Ascending aorta (tissue), 2 donors: ENCODE data around the gene SYT6. TPM values are rescaled to one million over a fixed set of nuclear protein-coding genes. Genes with fewer than 3 reads are reported as not detected.

Experiments used
- DNase-seq, 2 donors: peaks; one replicate each; pipeline ENCODE4 v3.0.0-alpha.2; 2019; ENCODE audit warnings: low spot score in 2 of 2
- H3K27ac ChIP-seq, 2 donors: fragments of 200-600 bp; sonication (generic); one replicate each; pipeline ENCODE4 v1.5.1; 2016 to 2017; ENCODE audit warnings: mild to moderate bottlenecking in 1 of 2
- H3K27me3 ChIP-seq: fragments of 200-600 bp; sonication (generic); one replicate; pipeline ENCODE4 v1.5.1; 2017
- H3K36me3 ChIP-seq, 2 donors: fragments of 200-600 bp; sonication (generic); one replicate each; pipeline ENCODE4 v1.5.1; 2016
- H3K4me1 ChIP-seq, 2 donors: fragments of 200-600 bp; sonication (generic); one replicate each; pipeline ENCODE4 v1.5.1; 2016 to 2017; ENCODE audit warnings: mild to moderate bottlenecking in 1 of 2
- H3K4me3 ChIP-seq, 2 donors: fragments of 200-600 bp; sonication (generic); one replicate each; pipeline ENCODE4 v1.5.1; 2016 to 2017; ENCODE audit warnings: mild to moderate bottlenecking in 1 of 2
- H3K9me3 ChIP-seq, 2 donors: fragments of 200-600 bp; sonication (generic); one replicate each; pipeline ENCODE4 v1.5.1; 2016
- intact Hi-C: fragments of 100-400 bp; cut with DNase I; formaldehyde crosslinking; loops from one replicate; pipeline ENCODE4 v1.15.1; 2023
- total RNA-seq: library from RNA; depleted of rRNA; stranded (reverse); fragments of >200 nt; gene quantifications from one replicate; pipeline ENCODE4 v1.1.0, GENCODE V29; 2016
- TF ChIP-seq, protein P1 (sequence below), 3 experiments: fragments of 200-600 bp in 2 of 3; fragments of 450-650 bp in 1 of 3; sonication (generic) in 2 of 3; IDR thresholded peaks; one replicate each; pipeline ENCODE4 v1.5.1; 2016 to 2019; ENCODE audit warnings: antibody characterized with exemption in 3 of 3, mild to moderate bottlenecking in 1 of 3, moderate library complexity in 1 of 3

Gene SYT6
- total RNA-seq, 1 donor from 2014 or later, result not detected

DNA sequence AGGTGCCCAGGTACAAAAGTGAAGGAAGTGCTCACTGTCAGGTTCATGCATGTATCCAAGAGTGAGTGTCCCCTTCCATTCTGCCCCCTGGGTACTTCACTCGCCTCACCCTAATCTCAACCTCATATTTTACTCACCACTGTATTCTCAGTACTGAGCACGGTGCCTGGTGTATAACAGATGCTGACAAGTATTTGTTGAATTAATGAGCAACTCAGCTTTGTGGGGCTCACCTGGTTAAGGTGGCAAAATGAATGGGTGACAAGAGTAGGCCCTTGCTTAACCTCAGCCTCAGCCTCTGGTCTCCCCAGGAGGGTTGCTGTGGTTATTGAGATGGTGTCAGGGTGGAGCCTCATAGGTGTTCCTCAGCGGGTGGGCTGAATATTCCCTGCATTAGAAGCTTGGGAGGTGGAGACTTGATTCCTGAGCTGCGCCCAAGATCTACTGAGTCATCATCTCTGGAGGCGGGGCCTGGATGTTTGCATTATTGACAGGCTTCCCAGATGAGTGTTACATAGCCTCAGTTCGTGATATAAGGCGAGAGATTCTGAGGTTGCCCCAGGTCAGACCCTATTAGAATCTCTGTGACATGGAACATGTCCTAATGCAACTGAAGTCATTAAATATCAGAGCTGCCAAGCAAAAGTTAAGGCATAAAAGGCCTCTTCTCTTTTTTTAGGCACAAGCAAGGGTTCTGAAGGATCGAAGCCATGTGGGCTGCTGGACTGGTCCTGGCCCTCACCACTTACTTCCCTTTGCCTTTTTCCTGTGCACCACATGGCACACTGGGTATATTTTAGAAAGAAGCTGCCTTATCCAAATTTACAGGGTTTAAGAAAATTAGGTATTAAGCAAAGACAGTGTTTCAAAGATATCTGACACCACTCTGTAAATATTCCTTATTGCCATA, 39.2 kb downstream of the SYT6 start:
- Histone ChIP-seq H3K4me3 (no peak overlapping the region), H3K27me3 (no peaks in the 10 kb centered on the region), H3K27ac (no peak overlapping the region), H3K36me3 (no peaks in the 10 kb centered on the region), H3K9me3 (no peaks in the 10 kb centered on the region), H3K4me1 (no peaks in the 10 kb centered on the region)
- no peak for DNase-seq
- TF ChIP-seq, protein P1, sequence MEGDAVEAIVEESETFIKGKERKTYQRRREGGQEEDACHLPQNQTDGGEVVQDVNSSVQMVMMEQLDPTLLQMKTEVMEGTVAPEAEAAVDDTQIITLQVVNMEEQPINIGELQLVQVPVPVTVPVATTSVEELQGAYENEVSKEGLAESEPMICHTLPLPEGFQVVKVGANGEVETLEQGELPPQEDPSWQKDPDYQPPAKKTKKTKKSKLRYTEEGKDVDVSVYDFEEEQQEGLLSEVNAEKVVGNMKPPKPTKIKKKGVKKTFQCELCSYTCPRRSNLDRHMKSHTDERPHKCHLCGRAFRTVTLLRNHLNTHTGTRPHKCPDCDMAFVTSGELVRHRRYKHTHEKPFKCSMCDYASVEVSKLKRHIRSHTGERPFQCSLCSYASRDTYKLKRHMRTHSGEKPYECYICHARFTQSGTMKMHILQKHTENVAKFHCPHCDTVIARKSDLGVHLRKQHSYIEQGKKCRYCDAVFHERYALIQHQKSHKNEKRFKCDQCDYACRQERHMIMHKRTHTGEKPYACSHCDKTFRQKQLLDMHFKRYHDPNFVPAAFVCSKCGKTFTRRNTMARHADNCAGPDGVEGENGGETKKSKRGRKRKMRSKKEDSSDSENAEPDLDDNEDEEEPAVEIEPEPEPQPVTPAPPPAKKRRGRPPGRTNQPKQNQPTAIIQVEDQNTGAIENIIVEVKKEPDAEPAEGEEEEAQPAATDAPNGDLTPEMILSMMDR (IDR thresholded peaks at IDR 0.05), result no peak
- intact Hi-C loops, result no loop called here

DNA sequence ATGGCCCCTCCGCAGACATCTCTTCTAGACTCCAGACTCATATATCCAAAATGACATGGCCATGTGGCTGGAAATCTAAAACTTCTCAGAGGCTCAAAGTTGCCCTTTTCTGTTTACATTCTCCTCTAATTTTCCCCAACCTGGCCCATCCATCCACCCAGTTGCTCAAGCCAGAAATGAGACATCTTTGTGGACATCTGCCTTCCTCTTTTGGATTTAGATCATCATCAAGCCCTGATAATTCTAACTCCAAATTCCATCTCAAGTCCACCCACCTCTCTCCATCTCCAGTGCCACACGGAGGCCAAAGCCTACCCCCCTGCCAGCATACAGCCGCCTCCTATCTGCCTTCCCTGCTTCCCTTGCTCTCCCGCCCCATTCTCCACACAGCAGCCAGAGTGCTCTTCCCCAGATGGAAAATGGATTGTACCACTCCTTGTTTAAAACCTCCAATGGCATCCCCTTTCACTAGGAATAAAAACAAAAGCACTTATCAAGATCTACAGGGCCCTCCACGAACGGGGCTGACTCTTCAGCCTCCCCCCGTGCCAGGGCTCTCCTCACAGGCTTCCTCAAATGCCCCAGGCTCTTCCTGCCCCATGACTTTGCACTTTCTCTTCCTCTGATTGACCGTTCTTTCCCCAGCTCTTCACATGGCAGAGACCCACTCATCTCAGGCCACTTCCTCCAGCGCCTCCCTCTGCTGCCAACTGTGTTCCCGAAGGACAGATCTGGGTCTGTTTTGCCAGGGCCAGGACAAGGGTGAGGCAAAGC, 40.1 kb downstream of the SYT6 start:
- H3K4me1 ChIP-seq, result no peaks in the 10 kb centered on the region
- no peak overlapping the region for H3K4me3 ChIP-seq
- no peaks in the 10 kb centered on the region for H3K36me3 ChIP-seq
- no peaks in the 10 kb centered on the region for H3K27me3 ChIP-seq
- TF ChIP-seq, protein P1 (IDR thresholded peaks at IDR 0.05), result no peak
- no peak overlapping the region for H3K27ac ChIP-seq
- H3K9me3 ChIP-seq, result no peaks in the 10 kb centered on the region
- intact Hi-C loops, result no loop called here
- DNase-seq, result no peak

GRCh38 chr1:114112775-114113174, 40.9 kb downstream of the SYT6 start:
- TF ChIP-seq, protein P1 (IDR thresholded peaks at IDR 0.05), result no peak
- H3K4me1 ChIP-seq, result no peaks in the 10 kb centered on the region
- H3K27ac ChIP-seq, result no peak overlapping the region
- no peaks in the 10 kb centered on the region for H3K36me3 ChIP-seq
- intact Hi-C loops, result no loop called here
- H3K9me3 ChIP-seq, result no peaks in the 10 kb centered on the region
- H3K27me3 ChIP-seq, result no peaks in the 10 kb centered on the region
- H3K4me3 ChIP-seq, result no peak overlapping the region
- no peak for DNase-seq

DNA sequence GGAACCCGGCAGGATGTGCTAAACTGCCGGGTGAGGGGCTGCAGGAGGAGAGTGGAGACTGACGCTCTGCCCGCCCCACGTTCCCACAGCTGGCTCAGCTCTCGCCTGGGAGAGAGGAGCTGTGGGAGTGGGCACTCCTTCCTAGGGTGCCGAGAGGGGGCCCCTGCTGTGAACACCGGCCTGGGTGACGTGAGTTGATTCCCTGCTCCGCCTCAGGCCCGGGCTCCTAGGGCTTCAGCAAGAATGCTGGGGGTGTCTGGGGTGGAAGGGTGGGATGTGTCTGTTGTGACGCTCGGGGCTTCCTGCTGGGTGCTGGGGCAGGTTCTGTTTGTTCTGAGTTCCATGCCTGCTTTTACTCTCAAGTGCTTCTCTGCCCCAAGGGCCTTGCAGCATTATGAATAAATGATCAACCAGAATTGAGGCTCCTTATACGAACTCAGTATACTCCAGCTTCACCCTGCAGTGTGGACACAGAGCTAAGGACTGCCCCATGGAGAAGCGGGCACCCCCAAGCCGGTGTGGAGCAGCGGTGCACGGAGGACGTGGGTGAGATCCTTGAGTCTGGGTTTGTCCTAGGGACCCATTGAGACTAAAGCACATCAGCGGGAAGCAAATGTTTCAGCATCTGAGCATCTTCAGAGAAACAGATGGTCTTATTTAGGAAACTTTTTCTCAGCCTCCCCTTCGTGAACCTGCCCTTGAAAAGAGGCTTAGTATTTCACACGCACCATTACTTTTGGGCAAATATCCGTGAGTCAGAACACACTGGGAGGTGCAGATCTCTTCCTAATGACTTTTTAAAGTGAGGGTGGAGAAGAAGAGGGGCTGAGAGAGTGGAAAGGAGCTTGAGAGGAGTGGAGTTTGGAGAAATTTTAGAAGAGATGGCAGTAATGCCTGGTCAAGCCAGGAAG, 41.7 kb downstream of the SYT6 start:
- intact Hi-C loops, result no loop called here
- Histone ChIP-seq H3K27ac (no peak overlapping the region), H3K4me1 (no peaks in the 10 kb centered on the region), H3K9me3 (no peaks in the 10 kb centered on the region), H3K4me3 (no peak overlapping the region), H3K36me3 (no peaks in the 10 kb centered on the region), H3K27me3 (no peaks in the 10 kb centered on the region)
- no peak for DNase-seq
- TF ChIP-seq, protein P1 (IDR thresholded peaks at IDR 0.05), result no peak

- no peak overlapping the region for H3K27ac ChIP-seq
- no peak for DNase-seq
- no peaks in the 10 kb centered on the region for H3K9me3 ChIP-seq
- TF ChIP-seq, protein P1 (IDR thresholded peaks at IDR 0.05), result no peak
- no peak overlapping the region for H3K4me3 ChIP-seq
- H3K4me1 ChIP-seq, result no peaks in the 10 kb centered on the region
- intact Hi-C loops, result no loop called here
- no peaks in the 10 kb centered on the region for H3K36me3 ChIP-seq
- H3K27me3 ChIP-seq, result no peaks in the 10 kb centered on the region
These were observed 43.7 kb downstream of the SYT6 start for GRCh38 chr1:114109981-114110380.
